22Rv1 (cell line): ENCODE measurements around the gene UXT.

ENCODE experiments used
- CTCF ChIP-seq: fragments of 450-650 bp; IDR thresholded peaks from 2 replicates; pipeline ENCODE4 v1.5.1; 2017; ENCODE audit warnings: mild to moderate bottlenecking
- ZFX ChIP-seq: fragments of 450-650 bp; IDR thresholded peaks from 2 replicates; pipeline ENCODE4 v1.6.1; 2017; ENCODE audit warnings: antibody characterized with exemption, borderline replicate concordance

GRCh38 chrX:47605024-47605423 is 54.0 kb downstream of the UXT start:
- no peak for TF ChIP-seq CTCF
- no peak for TF ChIP-seq ZFX
